Activated T-cell treated with anti-CD3 and anti-CD28 coated beads, Interleukin-2, amount 50 U/mL, for 72 hours (primary cell): Measurements from ENCODE around the gene TNRC6C. TPM values are rescaled to one million over a fixed set of nuclear protein-coding genes. Genes with fewer than 3 reads are reported as not detected.
A peak's percentile ranks its signal among the peaks of the same experiment; 100 is the strongest.

Source experiments
- ATAC-seq, 2 donors: fragments of 150-1000 bp; cut with Tn5 transposase; replicated peaks in 1 of 2; 2 replicates each; pipeline ENCODE4 v1.10.0; 2021; ENCODE audit warnings: moderate library complexity in 2 of 2, mild to moderate bottlenecking in 1 of 2
- DNase-seq, 2 donors: peaks; one replicate each; pipeline ENCODE4 v3.0.0; 2021 to 2022; ENCODE audit warnings: mixed read lengths in 1 of 2
- H3K27ac Mint-ChIP-seq: one replicate; pipeline ENCODE4 v1.8.0; 2022; ENCODE audit warnings: mild to moderate bottlenecking, moderate library complexity, mixed read lengths
- H3K27me3 Mint-ChIP-seq: one replicate; pipeline ENCODE4 v1.8.0; 2022; ENCODE audit warnings: low read depth, mixed read lengths
- H3K36me3 Mint-ChIP-seq, 2 donors: one replicate each; pipeline ENCODE4 v1.8.0; 2022; ENCODE audit warnings: mixed read lengths in 2 of 2, mild to moderate bottlenecking in 1 of 2; ENCODE audit not compliant: insufficient read depth in 2 of 2
- H3K4me1 Mint-ChIP-seq: one replicate; pipeline ENCODE4 v1.8.0; 2022; ENCODE audit warnings: low read depth, mixed read lengths
- H3K4me3 Mint-ChIP-seq, 2 donors: one replicate each; pipeline ENCODE4 v1.8.0; 2022; ENCODE audit warnings: mild to moderate bottlenecking in 2 of 2, mixed read lengths in 2 of 2, moderate library complexity in 2 of 2
- H3K9me3 Mint-ChIP-seq, 2 donors: one replicate each; pipeline ENCODE4 v1.8.0; 2022; ENCODE audit warnings: mixed read lengths in 2 of 2
- total RNA-seq, 2 donors: library from RNA; stranded (reverse); gene quantifications; one replicate each; pipeline ENCODE4 v1.2.3, GENCODE V29; 2022

The TNRC6C gene
- total RNA-seq, 2 donors from 2014 or later: 26.5 to 30.5 TPM

DNA sequence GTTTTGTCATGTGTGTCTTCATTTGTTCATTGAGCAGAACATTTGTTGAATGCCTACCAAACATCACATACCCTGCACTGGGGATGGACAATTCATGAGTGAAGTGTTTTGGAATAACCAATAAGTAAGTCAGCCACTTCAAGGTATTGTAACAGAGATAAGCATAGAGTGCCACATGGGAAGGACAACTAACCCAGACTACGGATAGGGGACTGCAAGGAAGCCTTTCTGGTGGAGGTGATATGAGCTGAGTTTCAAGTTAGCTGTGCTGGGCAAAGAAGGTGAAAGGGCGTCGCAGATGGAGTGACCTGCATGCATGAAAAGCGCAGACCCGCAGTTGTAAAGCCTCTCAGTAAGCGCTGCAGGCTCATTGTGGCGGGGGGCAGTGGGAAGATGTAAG, 78.8 kb downstream of the TNRC6C start:
- H3K9me3 Mint-ChIP-seq: no peaks in the 10 kb centered on the region
- peaks cover 15% of the 10 kb centered on the region for H3K4me1 Mint-ChIP-seq
- ATAC-seq (no peak), DNase-seq (no peak)
- no peaks in the 10 kb centered on the region for H3K27me3 Mint-ChIP-seq
- H3K4me3 Mint-ChIP-seq: no peak overlapping the region
- peaks cover 9 to 10% of the 10 kb centered on the region in 2 donors for H3K36me3 Mint-ChIP-seq
- no peak overlapping the region for H3K27ac Mint-ChIP-seq

GRCh38 chr17:78038748-78039288, 80.3 kb downstream of the TNRC6C start:
- no peaks in the 10 kb centered on the region for H3K9me3 Mint-ChIP-seq
- ATAC-seq: no peak
- H3K36me3 Mint-ChIP-seq: peaks cover 7 to 14% of the 10 kb centered on the region in 2 donors
- no peak overlapping the region for H3K27ac Mint-ChIP-seq
- DNase-seq: no peak
- H3K27me3 Mint-ChIP-seq: no peaks in the 10 kb centered on the region
- peaks cover 20% of the 10 kb centered on the region for H3K4me1 Mint-ChIP-seq
- no peak overlapping the region for H3K4me3 Mint-ChIP-seq

DNA sequence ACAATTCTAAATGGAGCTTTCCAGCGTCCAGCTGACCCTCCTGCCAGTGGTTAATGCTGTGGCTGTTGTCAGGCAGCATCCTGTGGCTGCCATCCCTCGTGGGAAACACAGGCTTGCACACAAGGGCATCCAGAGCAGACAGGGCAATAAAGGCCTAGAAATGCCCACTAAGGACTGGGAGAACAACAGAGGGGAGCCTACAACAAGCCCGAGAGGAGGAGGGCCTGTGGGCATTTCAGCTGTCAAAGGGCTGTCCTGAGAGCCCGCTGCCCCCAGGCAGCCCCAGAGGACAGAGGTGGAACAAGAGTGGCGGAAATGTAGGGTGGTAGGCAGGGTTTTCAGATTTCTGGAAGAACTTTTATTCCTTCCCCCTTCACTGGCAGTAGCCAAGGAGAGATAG, 81.1 kb downstream of the TNRC6C start:
- peaks cover 5 to 16% of the 10 kb centered on the region in 2 donors for H3K36me3 Mint-ChIP-seq
- no peak for DNase-seq
- no peak for ATAC-seq
- peaks cover 18% of the 10 kb centered on the region for H3K4me1 Mint-ChIP-seq
- no peaks in the 10 kb centered on the region for H3K27me3 Mint-ChIP-seq
- H3K9me3 Mint-ChIP-seq: no peaks in the 10 kb centered on the region
- H3K4me3 Mint-ChIP-seq: no peak overlapping the region
- no peak overlapping the region for H3K27ac Mint-ChIP-seq

DNA sequence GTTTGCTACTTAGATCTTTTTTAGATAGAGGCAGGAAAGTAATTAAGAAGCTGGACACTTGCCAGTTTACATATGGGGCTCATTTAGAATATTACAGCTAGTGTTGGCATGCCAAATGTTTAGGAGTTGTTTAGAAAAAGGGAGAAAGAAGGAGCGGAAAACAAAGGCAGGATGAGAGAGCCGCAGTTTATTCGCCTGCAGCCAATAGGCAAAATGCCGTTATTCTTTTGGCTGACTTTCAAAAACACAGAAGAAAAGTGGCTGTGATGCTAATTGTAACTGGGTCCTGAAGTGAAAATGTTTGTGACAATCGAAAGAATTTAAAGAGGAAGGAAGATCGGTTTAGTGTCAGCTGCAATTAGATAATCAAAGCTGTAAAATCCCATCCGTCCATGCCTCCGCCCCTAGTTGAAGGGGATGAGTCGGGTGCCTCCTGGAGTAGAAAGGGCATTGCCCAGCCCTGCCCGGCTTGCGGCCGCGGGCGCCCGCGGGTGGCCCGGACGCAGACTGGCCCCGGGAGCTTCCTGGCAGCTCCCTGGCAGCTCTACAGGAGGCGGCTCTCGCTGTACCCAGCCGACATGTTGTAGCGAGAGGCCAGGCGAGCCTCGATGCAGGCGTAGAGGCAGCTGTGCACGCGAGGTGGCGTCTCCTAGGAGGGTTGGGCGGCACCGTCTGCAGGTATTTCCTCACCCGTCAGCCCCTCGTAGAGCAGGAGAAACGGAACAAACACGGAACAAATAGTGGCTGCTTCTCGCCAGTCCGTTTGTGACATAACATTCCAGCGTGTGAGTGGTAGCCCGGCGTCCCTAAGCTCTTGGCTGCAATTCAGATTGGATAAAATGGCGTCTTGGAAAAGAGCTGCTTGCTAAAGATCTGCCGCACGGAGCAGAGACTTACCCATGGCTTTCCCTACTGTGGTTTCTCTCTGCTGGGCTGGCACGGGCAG, 82.2 kb downstream of the TNRC6C start:
- Mint-ChIP-seq H3K27ac (peak overlapping the region; percentile 58), H3K27me3 (no peaks in the 10 kb centered on the region), H3K36me3 (peaks cover 0 to 19% of the 10 kb centered on the region in 2 donors), H3K4me1 (peaks cover 19% of the 10 kb centered on the region), H3K4me3 (peak overlapping the region; percentile 58 to 77), H3K9me3 (peaks cover 0 to 2% of the 10 kb centered on the region in 2 donors)
- ATAC-seq: peak; percentile 64 to 77
- DNase-seq: peak in 1 of 2 donors; percentile 39

GRCh38 chr17:78041386-78042179, 83.1 kb downstream of the TNRC6C start:
- peaks cover 21% of the 10 kb centered on the region for H3K4me1 Mint-ChIP-seq
- peaks cover 0 to 21% of the 10 kb centered on the region in 2 donors for H3K36me3 Mint-ChIP-seq
- ATAC-seq (no peak), DNase-seq (no peak)
- H3K27me3 Mint-ChIP-seq: no peaks in the 10 kb centered on the region
- peak overlapping the region; percentile 48 to 77 for H3K4me3 Mint-ChIP-seq
- peaks cover 0 to 2% of the 10 kb centered on the region in 2 donors for H3K9me3 Mint-ChIP-seq
- peak overlapping the region; percentile 15 for H3K27ac Mint-ChIP-seq

GRCh38 chr17:78042542-78042941, 84.0 kb downstream of the TNRC6C start:
- Mint-ChIP-seq H3K36me3 (peaks cover 0 to 18% of the 10 kb centered on the region in 2 donors), H3K27me3 (no peaks in the 10 kb centered on the region), H3K4me1 (peaks cover 24% of the 10 kb centered on the region), H3K4me3 (no peak overlapping the region), H3K27ac (no peak overlapping the region), H3K9me3 (peaks cover 0 to 2% of the 10 kb centered on the region in 2 donors)
- DNase-seq: no peak
- no peak for ATAC-seq

- ATAC-seq (no peak), DNase-seq (no peak)
- Mint-ChIP-seq H3K4me1 (peaks cover 27% of the 10 kb centered on the region), H3K36me3 (peaks cover 0 to 15% of the 10 kb centered on the region in 2 donors), H3K9me3 (peaks cover 0 to 2% of the 10 kb centered on the region in 2 donors), H3K27me3 (no peaks in the 10 kb centered on the region), H3K27ac (no peak overlapping the region), H3K4me3 (no peak overlapping the region)
These were observed 84.5 kb downstream of the TNRC6C start for GRCh38 chr17:78043031-78043430.

DNA sequence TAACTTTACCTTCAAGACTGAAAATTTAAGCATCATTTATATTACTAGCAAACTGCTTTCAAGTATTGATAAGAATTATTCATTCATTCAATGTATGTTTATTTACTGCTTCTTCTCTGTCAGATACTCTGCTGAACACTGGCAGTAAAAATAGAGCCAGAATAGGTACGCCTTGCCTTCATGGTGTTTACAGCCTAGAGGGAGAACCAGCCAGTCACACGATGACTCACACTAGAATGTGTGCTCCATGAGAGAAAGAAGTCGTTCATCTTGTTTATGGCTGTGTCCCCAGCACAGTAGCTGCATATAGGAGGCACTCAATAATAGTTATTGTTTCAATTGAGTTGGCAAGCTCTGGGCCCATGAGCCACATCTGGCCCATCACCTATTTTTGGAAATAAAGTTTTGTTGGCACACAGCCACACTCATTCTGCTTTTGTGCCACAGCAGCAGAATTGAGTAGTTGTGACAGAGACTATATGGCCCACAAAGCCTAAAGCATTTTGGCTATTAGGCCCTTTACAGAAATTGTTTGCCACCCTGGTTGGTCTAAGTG, 85.9 kb downstream of the TNRC6C start:
- H3K4me1 Mint-ChIP-seq: peaks cover 36% of the 10 kb centered on the region
- H3K27ac Mint-ChIP-seq: no peak overlapping the region
- DNase-seq: no peak
- no peaks in the 10 kb centered on the region for H3K27me3 Mint-ChIP-seq
- peaks cover 0 to 2% of the 10 kb centered on the region in 2 donors for H3K9me3 Mint-ChIP-seq
- no peak for ATAC-seq
- H3K36me3 Mint-ChIP-seq: peaks cover 2 to 17% of the 10 kb centered on the region in 2 donors
- H3K4me3 Mint-ChIP-seq: no peak overlapping the region

DNA sequence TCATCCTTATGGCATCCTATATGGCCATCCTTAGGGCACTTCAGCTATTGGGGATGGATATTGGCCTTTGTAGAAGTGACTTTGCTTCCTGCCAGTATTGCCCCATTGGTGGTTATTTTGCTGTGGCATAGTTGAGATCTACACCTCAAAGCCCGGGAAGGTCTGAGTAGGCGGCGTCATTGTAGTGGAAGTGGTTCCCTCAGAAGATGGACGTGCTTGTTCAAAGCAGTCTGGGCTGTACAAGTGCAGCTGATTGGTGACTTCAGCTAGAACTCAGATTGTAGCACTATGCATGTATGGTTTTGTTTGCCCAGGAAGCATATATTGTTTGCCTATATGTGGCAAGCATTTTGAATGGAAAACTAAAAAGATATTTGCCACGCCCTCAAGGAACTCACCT, 86.8 kb downstream of the TNRC6C start:
- H3K27ac Mint-ChIP-seq: no peak overlapping the region
- peaks cover 5 to 26% of the 10 kb centered on the region in 2 donors for H3K36me3 Mint-ChIP-seq
- ATAC-seq (no peak), DNase-seq (no peak)
- H3K4me1 Mint-ChIP-seq: peaks cover 46% of the 10 kb centered on the region
- no peaks in the 10 kb centered on the region for H3K27me3 Mint-ChIP-seq
- peaks cover 0 to 2% of the 10 kb centered on the region in 2 donors for H3K9me3 Mint-ChIP-seq
- H3K4me3 Mint-ChIP-seq: no peak overlapping the region

- Mint-ChIP-seq H3K27me3 (no peaks in the 10 kb centered on the region), H3K36me3 (peaks cover 5 to 27% of the 10 kb centered on the region in 2 donors), H3K27ac (no peak overlapping the region), H3K4me3 (no peak overlapping the region), H3K4me1 (peaks cover 47% of the 10 kb centered on the region), H3K9me3 (peaks cover 0 to 2% of the 10 kb centered on the region in 2 donors)
- DNase-seq (no peak), ATAC-seq (no peak)
These were observed 88.4 kb downstream of the TNRC6C start for GRCh38 chr17:78046923-78047322.

DNA sequence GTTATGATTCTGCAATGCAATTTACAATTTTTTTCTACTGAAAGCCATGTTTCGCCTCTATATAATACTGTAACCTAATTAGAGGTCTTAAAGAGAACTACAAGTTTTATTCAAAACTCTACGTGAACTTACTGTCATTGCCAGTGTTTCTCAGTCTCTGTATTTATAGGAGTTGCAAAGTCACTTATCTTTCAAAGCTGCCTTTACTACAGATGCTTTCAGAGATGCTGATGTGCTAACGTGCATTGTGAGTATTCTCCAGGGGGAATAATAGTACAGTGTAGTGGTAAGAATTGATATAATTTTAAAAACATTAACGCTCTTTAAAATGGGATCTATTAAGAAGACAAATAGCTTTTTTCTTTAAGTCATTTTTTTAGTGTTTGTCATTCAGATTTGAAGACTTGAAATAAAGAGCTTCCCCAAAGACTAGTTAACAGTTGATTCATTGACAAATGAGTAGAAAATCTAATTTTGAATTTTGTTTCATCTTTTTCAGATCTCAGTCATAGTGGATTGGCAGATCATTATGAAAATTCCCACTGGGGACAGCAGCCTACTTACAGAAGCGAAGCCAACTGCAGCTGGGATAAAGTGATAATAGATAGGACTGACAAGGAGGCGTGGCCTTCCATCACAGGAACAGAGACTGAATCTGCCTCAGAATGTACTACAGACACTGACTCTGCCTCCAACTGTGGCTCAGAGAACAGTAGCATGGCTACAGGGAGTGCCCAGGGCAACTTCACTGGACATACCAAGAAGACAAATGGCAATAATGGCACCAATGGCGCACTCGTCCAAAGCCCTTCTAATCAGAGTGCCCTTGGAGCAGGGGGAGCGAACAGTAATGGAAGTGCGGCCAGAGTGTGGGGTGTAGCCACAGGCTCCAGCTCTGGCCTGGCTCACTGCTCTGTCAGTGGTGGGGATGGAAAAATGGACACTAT, 90.1 kb downstream of the TNRC6C start:
- peaks cover 40% of the 10 kb centered on the region for H3K4me1 Mint-ChIP-seq
- peak overlapping the region; percentile 39 for H3K27ac Mint-ChIP-seq

GRCh38 chr17:78049609-78050008, 91.1 kb downstream of the TNRC6C start:
- no peak for DNase-seq
- peaks cover 5 to 17% of the 10 kb centered on the region in 2 donors for H3K36me3 Mint-ChIP-seq
- H3K4me3 Mint-ChIP-seq: no peak overlapping the region
- no peak overlapping the region for H3K27ac Mint-ChIP-seq
- H3K9me3 Mint-ChIP-seq: peaks cover 0 to 2% of the 10 kb centered on the region in 2 donors
- H3K4me1 Mint-ChIP-seq: peaks cover 35% of the 10 kb centered on the region
- no peaks in the 10 kb centered on the region for H3K27me3 Mint-ChIP-seq
- ATAC-seq: no peak

More for the DNA sequence above, 90.1 kb downstream of the TNRC6C start:
- no peak overlapping the region for H3K4me3 Mint-ChIP-seq
- no peak for DNase-seq
- peaks cover 0 to 2% of the 10 kb centered on the region in 2 donors for H3K9me3 Mint-ChIP-seq
- H3K36me3 Mint-ChIP-seq: peaks cover 5 to 26% of the 10 kb centered on the region in 2 donors
- H3K27me3 Mint-ChIP-seq: no peaks in the 10 kb centered on the region
- no peak for ATAC-seq
